HL-60 (cell line): ENCODE measurements around the gene COPZ1.

Experiments used
- POLR2AphosphoS5 ChIP-seq: IDR thresholded peaks from 2 replicates; pipeline ENCODE4 v1.6.1; 2012; ENCODE audit warnings: low read depth
- TF ChIP-seq, protein P1 (sequence below): IDR thresholded peaks from one replicate; pipeline ENCODE4 v1.5.1; 2011; ENCODE audit warnings: low read length, control low read depth, inconsistent platforms; ENCODE audit not compliant: insufficient read depth
- TF ChIP-seq, protein P2 (sequence below): IDR thresholded peaks from 2 replicates; pipeline ENCODE4 v1.6.1; 2012; ENCODE audit warnings: low read depth; ENCODE audit not compliant: insufficient replicate concordance

DNA sequence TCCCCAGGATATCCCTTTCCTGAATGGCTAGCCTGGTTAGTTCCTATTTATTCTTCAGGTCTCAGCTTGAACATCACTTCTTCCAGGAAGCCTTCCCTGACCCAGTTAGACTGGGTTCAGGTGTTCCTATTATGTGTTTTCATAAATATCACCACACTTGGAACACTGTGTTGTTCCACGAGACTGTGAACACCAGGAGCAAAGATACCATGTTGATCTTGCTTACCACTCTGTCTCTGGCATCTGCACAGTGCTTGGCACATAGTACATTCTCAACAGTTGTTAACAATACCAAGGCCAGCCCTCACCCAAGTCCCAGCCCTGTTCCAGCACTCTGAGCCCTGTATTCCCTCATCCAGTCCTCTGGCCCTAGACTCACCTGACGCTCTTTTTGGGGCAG lies 73.3 kb downstream of the COPZ1 start:
- TF ChIP-seq, protein P1, sequence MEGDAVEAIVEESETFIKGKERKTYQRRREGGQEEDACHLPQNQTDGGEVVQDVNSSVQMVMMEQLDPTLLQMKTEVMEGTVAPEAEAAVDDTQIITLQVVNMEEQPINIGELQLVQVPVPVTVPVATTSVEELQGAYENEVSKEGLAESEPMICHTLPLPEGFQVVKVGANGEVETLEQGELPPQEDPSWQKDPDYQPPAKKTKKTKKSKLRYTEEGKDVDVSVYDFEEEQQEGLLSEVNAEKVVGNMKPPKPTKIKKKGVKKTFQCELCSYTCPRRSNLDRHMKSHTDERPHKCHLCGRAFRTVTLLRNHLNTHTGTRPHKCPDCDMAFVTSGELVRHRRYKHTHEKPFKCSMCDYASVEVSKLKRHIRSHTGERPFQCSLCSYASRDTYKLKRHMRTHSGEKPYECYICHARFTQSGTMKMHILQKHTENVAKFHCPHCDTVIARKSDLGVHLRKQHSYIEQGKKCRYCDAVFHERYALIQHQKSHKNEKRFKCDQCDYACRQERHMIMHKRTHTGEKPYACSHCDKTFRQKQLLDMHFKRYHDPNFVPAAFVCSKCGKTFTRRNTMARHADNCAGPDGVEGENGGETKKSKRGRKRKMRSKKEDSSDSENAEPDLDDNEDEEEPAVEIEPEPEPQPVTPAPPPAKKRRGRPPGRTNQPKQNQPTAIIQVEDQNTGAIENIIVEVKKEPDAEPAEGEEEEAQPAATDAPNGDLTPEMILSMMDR: no peak
- TF ChIP-seq POLR2AphosphoS5: no peak
- TF ChIP-seq, protein P2, sequence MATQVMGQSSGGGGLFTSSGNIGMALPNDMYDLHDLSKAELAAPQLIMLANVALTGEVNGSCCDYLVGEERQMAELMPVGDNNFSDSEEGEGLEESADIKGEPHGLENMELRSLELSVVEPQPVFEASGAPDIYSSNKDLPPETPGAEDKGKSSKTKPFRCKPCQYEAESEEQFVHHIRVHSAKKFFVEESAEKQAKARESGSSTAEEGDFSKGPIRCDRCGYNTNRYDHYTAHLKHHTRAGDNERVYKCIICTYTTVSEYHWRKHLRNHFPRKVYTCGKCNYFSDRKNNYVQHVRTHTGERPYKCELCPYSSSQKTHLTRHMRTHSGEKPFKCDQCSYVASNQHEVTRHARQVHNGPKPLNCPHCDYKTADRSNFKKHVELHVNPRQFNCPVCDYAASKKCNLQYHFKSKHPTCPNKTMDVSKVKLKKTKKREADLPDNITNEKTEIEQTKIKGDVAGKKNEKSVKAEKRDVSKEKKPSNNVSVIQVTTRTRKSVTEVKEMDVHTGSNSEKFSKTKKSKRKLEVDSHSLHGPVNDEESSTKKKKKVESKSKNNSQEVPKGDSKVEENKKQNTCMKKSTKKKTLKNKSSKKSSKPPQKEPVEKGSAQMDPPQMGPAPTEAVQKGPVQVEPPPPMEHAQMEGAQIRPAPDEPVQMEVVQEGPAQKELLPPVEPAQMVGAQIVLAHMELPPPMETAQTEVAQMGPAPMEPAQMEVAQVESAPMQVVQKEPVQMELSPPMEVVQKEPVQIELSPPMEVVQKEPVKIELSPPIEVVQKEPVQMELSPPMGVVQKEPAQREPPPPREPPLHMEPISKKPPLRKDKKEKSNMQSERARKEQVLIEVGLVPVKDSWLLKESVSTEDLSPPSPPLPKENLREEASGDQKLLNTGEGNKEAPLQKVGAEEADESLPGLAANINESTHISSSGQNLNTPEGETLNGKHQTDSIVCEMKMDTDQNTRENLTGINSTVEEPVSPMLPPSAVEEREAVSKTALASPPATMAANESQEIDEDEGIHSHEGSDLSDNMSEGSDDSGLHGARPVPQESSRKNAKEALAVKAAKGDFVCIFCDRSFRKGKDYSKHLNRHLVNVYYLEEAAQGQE: no peak
